AG04450 (cell line): ENCODE measurements around the gene IFTAP. TPM values are rescaled to one million over a fixed set of nuclear protein-coding genes. Genes with fewer than 3 reads are reported as not detected.

Experiments used
- CTCF ChIA-PET: fragments of 300-600, 350-600 bp; formaldehyde crosslinking; extraction: SDS; loops from one replicate; lab custom pipeline; 2022; ENCODE audit warnings: antibody characterized with exemption, inconsistent platforms; lab: Charles Lee
- POLR2A ChIA-PET: fragments of 350-600 bp; formaldehyde crosslinking; extraction: SDS; loops from one replicate; lab custom pipeline; 2021; ENCODE audit warnings: antibody characterized with exemption, inconsistent platforms; lab: Yijun Ruan, JAX
- DNase-seq: peaks from one replicate; pipeline ENCODE4 v3.0.0-alpha.2; 2011; ENCODE audit warnings: low read depth, low spot score
- H3K27ac ChIP-seq: one replicate; pipeline ENCODE4 v1.5.1; 2012; ENCODE audit warnings: low read depth, low read length, control low read depth
- H3K27me3 ChIP-seq: one replicate; pipeline ENCODE4 v1.6.0; 2012; ENCODE audit warnings: low read length; ENCODE audit not compliant: control insufficient read depth, insufficient read depth
- H3K4me3 ChIP-seq: 2 replicates; pipeline ENCODE4 v1.5.1; 2011; ENCODE audit warnings: mild to moderate bottlenecking, low read depth, low read length, control low read depth
- H3K9me3 ChIP-seq: 2 replicates; pipeline ENCODE4 v1.5.1; 2012; ENCODE audit warnings: low read length; ENCODE audit not compliant: control insufficient read depth, insufficient read depth
- polyA plus RNA-seq: library from polyadenylated mRNA; depleted of rRNA; stranded (reverse); fragments of >200 nt; gene quantifications from 2 replicates; pipeline ENCODE4 v1.2.3, GENCODE V29; 2011
- TF ChIP-seq, protein P1 (sequence below): IDR thresholded peaks from 2 replicates; pipeline ENCODE4 v1.5.1; 2011; ENCODE audit warnings: low read depth, low read length, control low read depth, inconsistent platforms

Gene IFTAP
- polyA plus RNA-seq, 1 experiment: 56.2 TPM

DNA sequence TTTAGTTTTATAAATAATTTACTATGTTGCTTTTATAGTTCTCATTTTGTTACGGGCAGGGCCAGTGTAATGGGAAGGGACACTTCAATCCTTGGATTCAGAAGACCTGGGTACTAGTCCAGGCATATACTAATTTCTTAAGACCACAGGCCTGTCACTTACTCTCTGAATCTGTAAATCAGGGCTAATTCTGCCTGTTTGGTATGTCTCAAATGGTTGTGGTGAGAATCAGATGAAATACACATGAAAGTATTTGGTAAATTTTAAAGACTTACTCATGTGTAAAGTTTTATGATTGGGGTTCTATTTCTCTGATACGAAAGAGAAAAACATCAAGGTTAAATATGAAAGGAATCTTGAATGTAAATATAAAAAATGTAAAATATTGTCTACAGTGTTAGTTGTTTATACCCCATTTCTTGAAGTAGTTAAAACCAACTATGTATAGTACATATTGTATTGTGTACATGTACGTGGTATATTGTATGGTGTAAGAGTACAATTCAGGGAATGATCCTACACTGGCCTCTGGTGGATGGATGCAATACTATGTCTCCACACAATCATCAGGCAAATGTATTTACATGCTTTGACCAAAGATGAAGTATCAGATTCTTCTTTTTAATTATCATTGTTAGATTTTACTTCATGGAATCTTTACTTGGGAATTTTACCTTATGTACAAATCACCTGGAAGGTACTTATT is 28.3 kb downstream of the IFTAP start:
- H3K4me3 ChIP-seq: no peak overlapping the region
- ChIA-PET POLR2A (no interaction called here), CTCF (interaction anchor here (1.0 to 2.5 kb wide), 5 partner anchors 12 to 125 kb away, joined by 4 to 23 read pairs (median 4); no protein-coding TSS in a partner anchor)
- TF ChIP-seq, protein P1, sequence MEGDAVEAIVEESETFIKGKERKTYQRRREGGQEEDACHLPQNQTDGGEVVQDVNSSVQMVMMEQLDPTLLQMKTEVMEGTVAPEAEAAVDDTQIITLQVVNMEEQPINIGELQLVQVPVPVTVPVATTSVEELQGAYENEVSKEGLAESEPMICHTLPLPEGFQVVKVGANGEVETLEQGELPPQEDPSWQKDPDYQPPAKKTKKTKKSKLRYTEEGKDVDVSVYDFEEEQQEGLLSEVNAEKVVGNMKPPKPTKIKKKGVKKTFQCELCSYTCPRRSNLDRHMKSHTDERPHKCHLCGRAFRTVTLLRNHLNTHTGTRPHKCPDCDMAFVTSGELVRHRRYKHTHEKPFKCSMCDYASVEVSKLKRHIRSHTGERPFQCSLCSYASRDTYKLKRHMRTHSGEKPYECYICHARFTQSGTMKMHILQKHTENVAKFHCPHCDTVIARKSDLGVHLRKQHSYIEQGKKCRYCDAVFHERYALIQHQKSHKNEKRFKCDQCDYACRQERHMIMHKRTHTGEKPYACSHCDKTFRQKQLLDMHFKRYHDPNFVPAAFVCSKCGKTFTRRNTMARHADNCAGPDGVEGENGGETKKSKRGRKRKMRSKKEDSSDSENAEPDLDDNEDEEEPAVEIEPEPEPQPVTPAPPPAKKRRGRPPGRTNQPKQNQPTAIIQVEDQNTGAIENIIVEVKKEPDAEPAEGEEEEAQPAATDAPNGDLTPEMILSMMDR: peak; percentile 60
- no peak overlapping the region for H3K27ac ChIP-seq
- no peaks in the 10 kb centered on the region for H3K9me3 ChIP-seq
- no peaks in the 10 kb centered on the region for H3K27me3 ChIP-seq
- DNase-seq: peak; percentile 0

DNA sequence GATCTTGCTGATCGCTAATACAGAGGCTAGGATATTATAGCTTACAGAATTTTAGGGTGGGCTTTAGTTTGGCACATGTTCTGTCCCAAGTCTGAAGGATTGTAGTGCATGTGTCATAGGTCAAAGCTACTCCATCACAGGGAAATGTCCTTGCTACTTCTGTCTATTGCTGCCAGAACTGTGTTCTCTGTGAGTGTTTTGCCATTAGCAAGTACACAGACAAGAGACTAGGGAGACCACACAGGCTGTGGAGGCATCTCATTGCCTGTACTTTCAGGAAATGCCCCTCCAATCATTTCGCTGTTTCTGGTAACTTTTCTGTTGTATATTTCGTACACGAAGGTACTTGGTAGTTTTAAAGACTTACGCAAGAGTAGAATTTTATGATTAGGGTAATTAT is 29.2 kb downstream of the IFTAP start:
- DNase-seq: no peak
- TF ChIP-seq, protein P1: no peak
- ChIA-PET CTCF (interaction anchor here (1.1 to 1.3 kb wide), 2 partner anchors 59 to 61 kb away, joined by 4 to 12 read pairs; no protein-coding TSS in a partner anchor), POLR2A (no interaction called here)
- Histone ChIP-seq H3K9me3 (no peaks in the 10 kb centered on the region), H3K27ac (no peak overlapping the region), H3K4me3 (no peak overlapping the region), H3K27me3 (no peaks in the 10 kb centered on the region)

DNA sequence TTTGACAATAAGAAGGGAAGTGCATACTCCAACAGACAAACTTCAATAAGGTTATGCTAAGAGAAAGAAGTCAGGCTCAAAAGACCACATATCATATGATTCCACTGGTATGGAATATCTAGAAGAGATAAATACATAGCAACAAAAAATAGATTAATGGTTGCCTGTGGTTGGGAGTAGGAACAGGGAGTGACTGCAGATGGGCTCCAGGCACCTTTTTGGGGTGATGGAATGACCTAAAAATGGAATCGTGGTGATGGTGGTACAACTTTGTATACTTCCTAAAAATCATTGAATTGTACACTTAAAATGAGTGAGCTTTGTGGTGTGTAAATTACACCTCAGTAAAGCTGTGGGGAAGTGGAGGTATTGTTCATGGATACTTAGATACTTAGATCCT is 32.7 kb downstream of the IFTAP start:
- no peak for DNase-seq
- POLR2A ChIA-PET: no interaction called here
- CTCF ChIA-PET: interaction anchor here (1.0 kb wide), 1 partner anchor 119 kb away, joined by 3 read pairs; no protein-coding TSS in a partner anchor
- Histone ChIP-seq H3K27ac (no peak overlapping the region), H3K9me3 (no peaks in the 10 kb centered on the region), H3K4me3 (no peak overlapping the region), H3K27me3 (no peaks in the 10 kb centered on the region)
- TF ChIP-seq, protein P1: no peak

DNA sequence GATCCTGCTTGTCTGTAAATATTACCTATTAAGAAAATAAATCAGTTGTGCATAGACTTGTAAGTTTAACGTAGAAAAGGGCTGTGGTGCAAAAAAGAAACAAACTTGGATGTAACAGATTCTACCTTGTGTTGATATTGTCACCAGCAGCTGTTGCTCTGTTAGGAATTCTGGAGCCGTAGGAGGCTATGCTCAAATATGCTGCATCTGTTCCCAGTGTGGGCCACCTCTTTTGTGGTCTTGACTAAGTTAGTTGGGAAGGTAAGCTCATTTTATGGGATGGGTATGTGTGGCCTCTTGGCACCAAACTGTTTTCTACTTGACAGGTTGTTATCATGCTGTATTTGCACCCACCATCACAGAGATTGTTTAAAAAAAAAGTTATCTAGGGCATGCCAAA is 33.2 kb downstream of the IFTAP start:
- H3K27ac ChIP-seq: no peak overlapping the region
- CTCF ChIA-PET: interaction anchor here (1.0 to 1.3 kb wide), 2 partner anchors 64 to 119 kb away, joined by 3 to 6 read pairs; no protein-coding TSS in a partner anchor

More for the DNA sequence above, 33.2 kb downstream of the IFTAP start:
- Histone ChIP-seq H3K27me3 (no peaks in the 10 kb centered on the region), H3K9me3 (no peaks in the 10 kb centered on the region), H3K4me3 (no peak overlapping the region)
- POLR2A ChIA-PET: no interaction called here
- TF ChIP-seq, protein P1: no peak
- DNase-seq: no peak
